Fibroblast of the aortic adventitia (primary cell): ENCODE measurements around the gene B3GAT2. TPM values are rescaled to one million over a fixed set of nuclear protein-coding genes. Genes with fewer than 3 reads are reported as not detected.

Experiments used
- DNase-seq: peaks from one replicate; pipeline ENCODE4 v3.0.0-alpha.2; 2010; ENCODE audit warnings: low read depth
- H3K4me3 ChIP-seq: 2 replicates; pipeline ENCODE4 v1.5.1; 2011; ENCODE audit warnings: low read depth, mild to moderate bottlenecking, control low read depth, low read length, moderate library complexity
- total RNA-seq: library from RNA; depleted of rRNA; stranded (reverse); fragments of >200 nt; gene quantifications from 2 replicates; pipeline ENCODE4 v1.2.3, GENCODE V29; 2012; ENCODE audit warnings: low replicate concordance
- TF ChIP-seq, protein P1 (sequence below): IDR thresholded peaks from 2 replicates; pipeline ENCODE4 v1.5.1; 2011; ENCODE audit warnings: mild to moderate bottlenecking, low read length, control low read depth, inconsistent platforms; ENCODE audit not compliant: insufficient read depth

The B3GAT2 gene
- total RNA-seq, 1 donor, result not detected

GRCh38 chr6:70903665-70904452, 53.0 kb downstream of the B3GAT2 start:
- TF ChIP-seq, protein P1, sequence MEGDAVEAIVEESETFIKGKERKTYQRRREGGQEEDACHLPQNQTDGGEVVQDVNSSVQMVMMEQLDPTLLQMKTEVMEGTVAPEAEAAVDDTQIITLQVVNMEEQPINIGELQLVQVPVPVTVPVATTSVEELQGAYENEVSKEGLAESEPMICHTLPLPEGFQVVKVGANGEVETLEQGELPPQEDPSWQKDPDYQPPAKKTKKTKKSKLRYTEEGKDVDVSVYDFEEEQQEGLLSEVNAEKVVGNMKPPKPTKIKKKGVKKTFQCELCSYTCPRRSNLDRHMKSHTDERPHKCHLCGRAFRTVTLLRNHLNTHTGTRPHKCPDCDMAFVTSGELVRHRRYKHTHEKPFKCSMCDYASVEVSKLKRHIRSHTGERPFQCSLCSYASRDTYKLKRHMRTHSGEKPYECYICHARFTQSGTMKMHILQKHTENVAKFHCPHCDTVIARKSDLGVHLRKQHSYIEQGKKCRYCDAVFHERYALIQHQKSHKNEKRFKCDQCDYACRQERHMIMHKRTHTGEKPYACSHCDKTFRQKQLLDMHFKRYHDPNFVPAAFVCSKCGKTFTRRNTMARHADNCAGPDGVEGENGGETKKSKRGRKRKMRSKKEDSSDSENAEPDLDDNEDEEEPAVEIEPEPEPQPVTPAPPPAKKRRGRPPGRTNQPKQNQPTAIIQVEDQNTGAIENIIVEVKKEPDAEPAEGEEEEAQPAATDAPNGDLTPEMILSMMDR, result no peak
- no peak for DNase-seq
- H3K4me3 ChIP-seq, result no peak overlapping the region

DNA sequence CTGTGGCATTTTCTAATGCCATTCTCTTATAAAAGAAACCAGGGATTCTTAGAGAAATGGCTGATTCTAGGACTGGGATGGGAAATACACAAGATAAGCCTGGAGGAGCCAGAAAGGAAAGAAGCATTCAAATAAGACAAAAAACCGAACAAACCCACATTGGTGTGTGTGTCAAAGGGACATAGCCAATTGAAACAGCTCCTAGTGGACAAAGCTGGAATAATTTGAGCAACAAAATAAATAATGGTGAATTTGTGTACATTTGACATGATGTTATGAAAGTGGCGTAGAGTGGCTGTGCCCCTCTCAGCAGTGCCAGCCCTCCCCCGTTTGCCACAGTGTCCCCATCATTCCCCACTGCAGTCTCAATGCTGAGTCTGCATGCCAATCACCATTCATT, 55.5 kb downstream of the B3GAT2 start:
- TF ChIP-seq, protein P1, result peak; percentile 35
- no peak overlapping the region for H3K4me3 ChIP-seq
- no peak for DNase-seq

DNA sequence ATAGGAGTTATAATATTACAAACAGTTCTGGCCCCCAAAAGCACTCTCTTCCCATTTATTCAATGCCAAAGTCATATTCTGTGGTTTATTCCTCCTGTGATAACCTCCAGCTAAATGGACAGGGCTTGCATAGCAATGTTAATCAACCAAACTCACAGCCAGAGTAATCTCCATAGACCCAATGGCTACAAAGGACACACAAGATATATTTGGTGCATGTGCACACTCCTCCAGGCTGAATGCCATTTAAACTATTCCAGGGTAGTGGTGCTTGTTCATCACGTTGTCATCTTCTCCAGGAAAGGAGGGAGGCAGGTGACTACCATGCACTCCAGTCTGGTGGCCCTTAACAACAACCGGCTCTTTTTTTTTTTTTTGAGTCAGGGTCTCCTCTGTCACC, 56.8 kb downstream of the B3GAT2 start:
- TF ChIP-seq, protein P1, result no peak
- no peak overlapping the region for H3K4me3 ChIP-seq
- no peak for DNase-seq

DNA sequence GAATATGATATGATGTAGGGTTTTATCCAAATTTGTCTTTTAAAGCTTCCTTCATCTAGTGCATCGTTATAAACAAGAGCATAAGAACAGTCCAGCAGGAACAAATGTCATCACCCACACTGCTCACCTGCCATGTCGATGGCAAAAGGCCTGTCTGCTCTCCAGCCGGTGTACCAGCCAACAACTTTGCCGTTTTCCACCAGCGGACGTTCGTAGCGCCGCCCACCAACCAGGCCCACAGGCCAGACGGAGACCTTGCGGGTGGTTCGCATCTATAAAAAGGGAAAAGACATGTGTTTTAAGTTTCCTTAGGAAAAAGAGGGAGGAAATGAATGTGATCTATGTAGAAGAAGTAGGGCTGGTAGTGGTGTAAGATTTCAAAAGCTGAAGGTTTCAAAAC, 62.9 kb downstream of the B3GAT2 start:
- TF ChIP-seq, protein P1, result no peak
- no peak for DNase-seq
- no peak overlapping the region for H3K4me3 ChIP-seq

- TF ChIP-seq, protein P1, result no peak
- no peak for DNase-seq
- no peak overlapping the region for H3K4me3 ChIP-seq
Observed at GRCh38 chr6:70889270-70889669, 67.6 kb downstream of the B3GAT2 start.

- H3K4me3 ChIP-seq, result no peak overlapping the region
- TF ChIP-seq, protein P1, result no peak
- no peak for DNase-seq
Observed at GRCh38 chr6:70886661-70887060, 70.2 kb downstream of the B3GAT2 start.

- TF ChIP-seq, protein P1, result no peak
- no peak overlapping the region for H3K4me3 ChIP-seq
- no peak for DNase-seq
Observed at GRCh38 chr6:70886071-70886470, 70.8 kb downstream of the B3GAT2 start.
